LoVo (cell line): ENCODE results near the gene C8G.

Experiments used
- DNase-seq: peaks from one replicate; pipeline ENCODE4 v3.0.0-alpha.2; 2016; ENCODE audit warnings: low spot score

C8G gene

GRCh38 chr9:136941231-136942111, 3.6 kb upstream of the C8G start:
- no peak for DNase-seq

GRCh38 chr9:136942112-136942880, 2.7 kb upstream of the C8G start:
- DNase-seq, result no peak

- DNase-seq, result no peak
These were observed 2.2 kb upstream of the C8G start for GRCh38 chr9:136942881-136943230.

- peak; percentile 23 for DNase-seq
These were observed 1.5 kb upstream of the C8G start for GRCh38 chr9:136943291-136944211.

- DNase-seq, result no peak
These were observed 878 bp upstream of the C8G start for GRCh38 chr9:136944212-136944518.

- no peak for DNase-seq
These were observed 537 bp downstream of the C8G start for GRCh38 chr9:136945333-136946227.

GRCh38 chr9:136946228-136947027, 1.4 kb downstream of the C8G start:
- no peak for DNase-seq

- no peak for DNase-seq
These were observed 2.2 kb downstream of the C8G start for GRCh38 chr9:136947028-136947891.

- peak; percentile 74 for DNase-seq
These were observed 3.0 kb downstream of the C8G start for GRCh38 chr9:136947955-136948510.

GRCh38 chr9:136949239-136949816, 4.3 kb downstream of the C8G start:
- DNase-seq, result no peak

GRCh38 chr9:136949817-136950655, 5.0 kb downstream of the C8G start:
- DNase-seq, result peak; percentile 94

- no peak for DNase-seq
These were observed 5.7 kb downstream of the C8G start for GRCh38 chr9:136950656-136951276.

GRCh38 chr9:136951541-136952320, 6.7 kb downstream of the C8G start, which contains the start of gene LCN12:
TSS of gene LCN12 (plus strand) at chr9:136952273. CDS start at chr9:136952328, 55 bp downstream.
- DNase-seq, result no peak

- no peak for DNase-seq
These were observed 7.3 kb downstream of the C8G start for GRCh38 chr9:136952321-136952850.

- no peak for DNase-seq
These were observed 8.1 kb downstream of the C8G start for GRCh38 chr9:136952876-136953770.
